Measurements from ENCODE around the gene RSAD1.

Gene RSAD1

GRCh38 chr17:50443505-50443974, 35.1 kb upstream of the RSAD1 start (continued):
- TF ChIP-seq KLF7 (tag by site-specific recombination; IDR thresholded peaks at IDR 0.05; ENCODE audit: borderline replicate concordance) (peak; percentile 41; the same call in 1 of the 2 replicates), ZSCAN18 (tag by site-specific recombination; IDR thresholded peaks at IDR 0.05) (no peak), ZNF558 (tag by site-specific recombination; IDR thresholded peaks at IDR 0.05) (no peak), ZNF555 (tag by site-specific recombination; conservative IDR thresholded peaks at IDR 0.05) (no peak), ZNF549 (tag by site-specific recombination; IDR thresholded peaks at IDR 0.05) (no peak), ELK4 (IDR thresholded peaks at IDR 0.05; ENCODE audit: borderline replicate concordance, low read depth, low read length) (no peak), ZNF350 (tag by site-specific recombination; IDR thresholded peaks at IDR 0.05) (no peak), ZNF114 (tag by site-specific recombination; IDR thresholded peaks at IDR 0.05) (no peak), ZFP69B (tag by site-specific recombination; IDR thresholded peaks at IDR 0.05) (no peak), HOXA7 (CRISPR knock-in tag; IDR thresholded peaks at IDR 0.05; ENCODE audit: borderline replicate concordance) (no peak), SP2 (tag by site-specific recombination; IDR thresholded peaks at IDR 0.05) (no peak), HOXD13 (CRISPR knock-in tag; IDR thresholded peaks at IDR 0.05; ENCODE audit: borderline replicate concordance) (no peak), ZNF335 (tag by site-specific recombination; conservative IDR thresholded peaks at IDR 0.05) (0 out of 2 replicates have a peak, but pooled peaks have one; percentile 35), ZNF266 (tag by site-specific recombination; IDR thresholded peaks at IDR 0.05; ENCODE audit: low read depth) (no peak), ZBTB48 (tag by site-specific recombination; IDR thresholded peaks at IDR 0.05) (no peak; the same call in 1 of the 2 replicates), FEZF1 (tag by site-specific recombination; IDR thresholded peaks at IDR 0.05) (no peak), ZNF2 (tag by site-specific recombination; IDR thresholded peaks at IDR 0.05) (no peak), ZNF76 (tag by site-specific recombination; IDR thresholded peaks at IDR 0.05; ENCODE audit: borderline replicate concordance, low read depth) (no peak), PRDM2 (tag by site-specific recombination; IDR thresholded peaks at IDR 0.05; ENCODE audit: borderline replicate concordance) (no peak), SALL2 (tag by site-specific recombination; IDR thresholded peaks at IDR 0.05; ENCODE audit: borderline replicate concordance) (no peak), ZEB2 (tag by site-specific recombination; IDR thresholded peaks at IDR 0.05) (peak; percentile 55), ZNF513 (tag by site-specific recombination; IDR thresholded peaks at IDR 0.05) (no peak), ZNF791 (tag by site-specific recombination; IDR thresholded peaks at IDR 0.05) (no peak), MZF1 (tag by site-specific recombination; IDR thresholded peaks at IDR 0.05; ENCODE audit: borderline replicate concordance) (0 out of 2 replicates have a peak, but pooled peaks have one; percentile 29), ZBTB21 (tag by site-specific recombination; IDR thresholded peaks at IDR 0.05) (no peak), ZNF280C (tag by site-specific recombination; IDR thresholded peaks at IDR 0.05) (no peak), ZNF658 (tag by site-specific recombination; IDR thresholded peaks at IDR 0.05) (no peak)
- TF ChIP-seq, protein P1, sequence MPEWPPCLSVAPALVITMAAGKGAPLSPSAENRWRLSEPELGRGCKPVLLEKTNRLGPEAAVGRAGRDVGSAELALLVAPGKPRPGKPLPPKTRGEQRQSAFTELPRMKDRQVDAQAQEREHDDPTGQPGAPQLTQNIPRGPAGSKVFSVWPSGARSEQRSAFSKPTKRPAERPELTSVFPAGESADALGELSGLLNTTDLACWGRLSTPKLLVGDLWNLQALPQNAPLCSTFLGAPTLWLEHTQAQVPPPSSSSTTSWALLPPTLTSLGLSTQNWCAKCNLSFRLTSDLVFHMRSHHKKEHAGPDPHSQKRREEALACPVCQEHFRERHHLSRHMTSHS (tag by site-specific recombination; IDR thresholded peaks at IDR 0.05) = no peak
